Right lobe of liver (tissue), 6 donors: Measurements from ENCODE around the gene TNFRSF13B. TPM values are rescaled to one million over a fixed set of nuclear protein-coding genes. Genes with fewer than 3 reads are reported as not detected.

ENCODE experiments used
- ATAC-seq, 4 donors: fragments of 200-7000 bp; cut with Tn5 transposase; one replicate each; pipeline ENCODE4 v1.9.1; 2020; ENCODE audit warnings: mild to moderate bottlenecking in 4 of 4, moderate library complexity in 4 of 4
- DNase-seq, 3 donors: peaks; one replicate each; pipeline ENCODE4 v3.0.0-alpha.2; 2020
- H3K27ac ChIP-seq, 3 donors: fragments of 200-600 bp; one replicate each; pipeline ENCODE4 v1.8.0; 2022
- H3K27me3 ChIP-seq, 2 donors: fragments of 200-600 bp; one replicate each; pipeline ENCODE4 v1.8.0; 2022
- H3K36me3 ChIP-seq, 4 donors: fragments of 200-600 bp; sonication (generic) in 1 of 4; one replicate each; pipeline versions ENCODE4 v1.5.1 to v1.8.0; 2017 to 2022; ENCODE audit warnings: control low read depth in 1 of 4
- H3K4me1 ChIP-seq, 4 donors: fragments of 200-600 bp; sonication (generic) in 1 of 4; one replicate each; pipeline versions ENCODE4 v1.5.1 to v1.8.0; 2017 to 2022; ENCODE audit warnings: control low read depth in 1 of 4
- H3K4me3 ChIP-seq, 3 donors: fragments of 200-600 bp; one replicate each; pipeline ENCODE4 v1.8.0; 2022
- H3K9me3 ChIP-seq, 4 donors: fragments of 200-600 bp; sonication (generic) in 1 of 4; one replicate each; pipeline versions ENCODE4 v1.5.1 to v1.8.0; 2017 to 2022; ENCODE audit warnings: control low read depth in 1 of 4
- CTCF ChIP-seq, 4 donors: fragments of 200-600 bp in 3 of 4; fragments of 450-650 bp in 1 of 4; IDR thresholded peaks; one replicate each; pipeline versions ENCODE4 v1.5.1 to v1.8.0; 2016 to 2022; ENCODE audit warnings: antibody characterized with exemption in 4 of 4, mild to moderate bottlenecking in 2 of 4
- POLR2A ChIP-seq: fragments of 450-650 bp; IDR thresholded peaks from one replicate; pipeline ENCODE4 v1.6.1; 2017; ENCODE audit warnings: antibody characterized with exemption, mild to moderate bottlenecking
- WGBS: methylation state at CpG from one replicate; pipeline ENCODE4 v1.1.6; 2018; ENCODE audit warnings: low coverage, low lambda C conversion rate; ENCODE audit not compliant: insufficient coverage; ENCODE audit errors: missing lambda C conversion rate; 5-methylcytosine and 5-hydroxymethylcytosine counted together
- intact Hi-C, 2 donors: fragments of 100-400 bp; cut with DNase I; formaldehyde crosslinking; loops; one replicate each; pipeline versions ENCODE4 v1.11.2 to v1.14.1; 2022
- total RNA-seq, 6 experiments: library from RNA; depleted of rRNA in 2 of 6; stranded (reverse); fragments of >200 nt in 2 of 6; fragmentation: NEBNext Ultra II Directional in 3 of 6; extraction: Animal tissue kit (Norgen Biotek cat#: 25700) in 3 of 6; gene quantifications; one replicate each; pipeline versions ENCODE4 v1.1.0 to v1.2.4, GENCODE V29; 2016 to 2023
- donor health status: DM: no; HTN: yes; CAD: no.
- donor health status: DM: no; HTN: no; CAD: no.
- donor health status: DM: no; HTN: no; CAD: no.
- donor health status: DM: no; HTN: yes; CAD: no.
- donor health status: DM: no; HTN: yes; CAD: no.

Gene TNFRSF13B
- total RNA-seq, 6 experiments from 2014 or later: 0.44 TPM; not detected in 5

GRCh38 chr17:16995930-16996329 lies 24.0 kb upstream of the TNFRSF13B start:
- no peak overlapping the region for H3K27ac ChIP-seq
- DNase-seq (no peak), ATAC-seq (no peak)
- TF ChIP-seq CTCF (IDR thresholded peaks at IDR 0.05): no peak
- TF ChIP-seq POLR2A: no peak
- H3K27me3 ChIP-seq: no peaks in the 10 kb centered on the region
- no peak overlapping the region for H3K4me3 ChIP-seq
- WGBS: 78% methylated on average over 7 of the region's 7 CpGs
- intact Hi-C loops: loop anchor here in 1 of 2 donors (10.0 kb wide), 1 partner anchor 309 kb away; the partner anchor contains the start of gene NT5M
- no peaks in the 10 kb centered on the region for H3K36me3 ChIP-seq
- H3K4me1 ChIP-seq: no peaks in the 10 kb centered on the region
- H3K9me3 ChIP-seq: no peaks in the 10 kb centered on the region

GRCh38 chr17:16994631-16995030 lies 22.7 kb upstream of the TNFRSF13B start:
- intact Hi-C loops: loop anchor here in 1 of 2 donors (10.0 kb wide), 1 partner anchor 310 kb away; the partner anchor contains the start of gene NT5M
- DNase-seq (no peak), ATAC-seq (no peak)
- TF ChIP-seq CTCF (IDR thresholded peaks at IDR 0.05) (no peak), POLR2A (no peak)
- H3K36me3 ChIP-seq: no peaks in the 10 kb centered on the region
- no peak overlapping the region for H3K27ac ChIP-seq
- no peaks in the 10 kb centered on the region for H3K27me3 ChIP-seq
- no peaks in the 10 kb centered on the region for H3K9me3 ChIP-seq
- no peaks in the 10 kb centered on the region for H3K4me1 ChIP-seq
- 90% methylated on average over 2 of the region's 2 CpGs for WGBS
- no peak overlapping the region for H3K4me3 ChIP-seq

GRCh38 chr17:16991349-16992009 lies 19.6 kb upstream of the TNFRSF13B start:
- ATAC-seq (peak; percentile 74 to 83 (median 79)), DNase-seq (peak; percentile 80 to 85 (median 83))
- Histone ChIP-seq H3K36me3 (no peaks in the 10 kb centered on the region), H3K4me3 (no peak overlapping the region), H3K9me3 (no peaks in the 10 kb centered on the region), H3K4me1 (no peaks in the 10 kb centered on the region), H3K27ac (no peak overlapping the region), H3K27me3 (no peaks in the 10 kb centered on the region)
- intact Hi-C loops: loop anchor here in 1 of 2 donors (10.0 kb wide), 1 partner anchor 313 kb away; the partner anchor contains the start of gene NT5M
- TF ChIP-seq CTCF (IDR thresholded peaks at IDR 0.05): peak; percentile 70 to 83 (median 76)
- TF ChIP-seq POLR2A: no peak
- WGBS: 6% methylated on average over 12 of the region's 16 CpGs

- no peak overlapping the region for H3K27ac ChIP-seq
- no peak overlapping the region for H3K4me3 ChIP-seq
- H3K4me1 ChIP-seq: no peaks in the 10 kb centered on the region
- ATAC-seq (no peak), DNase-seq (peak in 1 of 3 donors; percentile 1)
- H3K9me3 ChIP-seq: no peaks in the 10 kb centered on the region
- intact Hi-C loops: loop anchor here in 1 of 2 donors (10.0 kb wide), 1 partner anchor 315 kb away; the partner anchor contains the start of gene NT5M
- no peaks in the 10 kb centered on the region for H3K27me3 ChIP-seq
- 67% methylated on average over 4 of the region's 11 CpGs for WGBS
- TF ChIP-seq POLR2A: no peak
- TF ChIP-seq CTCF (IDR thresholded peaks at IDR 0.05): no peak
- no peaks in the 10 kb centered on the region for H3K36me3 ChIP-seq
Measured at GRCh38 chr17:16989953-16990860, 18.3 kb upstream of the TNFRSF13B start.
